HCT116 (cell line): Measurements from ENCODE around the gene CIAO2B. TPM values are rescaled to one million over a fixed set of nuclear protein-coding genes. Genes with fewer than 3 reads are reported as not detected.

ENCODE experiments used
- ATAC-seq: fragments of 200-7000 bp; cut with Tn5 transposase; 2 replicates; pipeline ENCODE4 v1.9.1; 2020; ENCODE audit warnings: mild to moderate bottlenecking, moderate library complexity
- BruUV-seq: library from RNA; stranded (reverse); fragments of 400-500 nt; replicated peaks from 2 replicates; lab custom pipeline; 2021; lab: Mats Ljungman, UMichigan
- CTCF ChIA-PET: fragments of 300-600 bp; sonication (Branson Sonifier 250); formaldehyde crosslinking; loops from one replicate; lab custom pipeline; 2021; ENCODE audit warnings: antibody characterized with exemption; lab: Charles Lee
- POLR2A ChIA-PET: fragments of 300-600, 350-600 bp; sonication (Branson Sonifier 250); formaldehyde crosslinking; loops from one replicate; lab custom pipeline; 2021; ENCODE audit warnings: antibody characterized with exemption; lab: Charles Lee
- RAD21 ChIA-PET, 2 experiments: fragments of 300-600 bp; sonication (Branson Sonifier 250); formaldehyde crosslinking; loops; one replicate each; lab custom pipeline; 2023; ENCODE audit warnings: low total read pairs in 2 of 2; ENCODE audit not compliant: uncharacterized antibody in 2 of 2, unreplicated experiment in 2 of 2, low non-redundant PET in 1 of 2; lab: Charles Lee
- DNase-seq: peaks from one replicate; pipeline ENCODE4 v3.0.0-alpha.2; 2010; ENCODE audit warnings: low read depth, low spot score
- H2AFZ ChIP-seq: fragments of 200-600 bp; shearing (Covaris generic), sonication (generic); 2 replicates; pipeline ENCODE4 v1.6.1; 2017; ENCODE audit warnings: low read depth, mixed run types, mixed read lengths, antibody characterized with exemption, low read length; ENCODE audit not compliant: poor library complexity, severe bottlenecking
- H3K27ac ChIP-seq: 2 replicates; pipeline ENCODE4 v1.5.1; 2012; ENCODE audit warnings: low read depth, low read length
- H3K27me3 ChIP-seq: fragments of 200-600 bp; sonication (generic); 2 replicates; pipeline ENCODE4 v1.6.1; 2016; ENCODE audit warnings: mixed run types, low read length, mixed read lengths; ENCODE audit not compliant: insufficient read depth
- H3K36me3 ChIP-seq, 2 experiments: fragments of 200-500 bp in 1 of 2; fragments of 200-600 bp in 1 of 2; sonication (Bioruptor generic) in 1 of 2; sonication (generic) in 1 of 2; 2 replicates each; pipeline versions ENCODE4 v1.5.1 to v1.6.1; 2014 to 2016; ENCODE audit warnings: low read length in 2 of 2, inconsistent platforms in 1 of 2, mixed read lengths in 1 of 2, mixed run types in 1 of 2; ENCODE audit not compliant: insufficient read depth in 2 of 2, control insufficient read depth in 1 of 2
- H3K4me1 ChIP-seq, 2 experiments: fragments of 200-600 bp in 1 of 2; sonication (generic) in 1 of 2; 2 replicates each; pipeline versions ENCODE4 v1.5.1 to v1.6.1; 2012 to 2017; ENCODE audit warnings: low read length in 2 of 2, inconsistent platforms in 1 of 2, mild to moderate bottlenecking in 1 of 2, mixed read lengths in 1 of 2, mixed run types in 1 of 2, moderate library complexity in 1 of 2; ENCODE audit not compliant: insufficient read depth in 2 of 2, control insufficient read depth in 1 of 2
- H3K4me2 ChIP-seq: fragments of 200-600 bp; sonication (generic); 2 replicates; pipeline ENCODE4 v1.6.1; 2017; ENCODE audit warnings: mixed run types, low read length, mixed read lengths
- H3K4me3 ChIP-seq, 2 experiments: fragments of 200-600 bp in 1 of 2; sonication (generic) in 1 of 2; replicated peaks in 1 of 2; 2 replicates each; pipeline ENCODE4 v1.5.1; 2011 to 2016; ENCODE audit warnings: low read length in 2 of 2, control low read depth in 1 of 2, low read depth in 1 of 2, mild to moderate bottlenecking in 1 of 2, mixed read lengths in 1 of 2, mixed run types in 1 of 2
- H3K79me2 ChIP-seq: fragments of 200-600 bp; sonication (generic); 2 replicates; pipeline ENCODE4 v1.6.1; 2017; ENCODE audit warnings: mild to moderate bottlenecking, mixed run types, low read length, moderate library complexity, mixed read lengths; ENCODE audit not compliant: insufficient read depth
- H3K9ac ChIP-seq: fragments of 200-600 bp; sonication (generic); 2 replicates; pipeline ENCODE4 v1.6.1; 2016; ENCODE audit warnings: low read length, mixed read lengths
- H3K9me2 ChIP-seq: fragments of 200-600 bp; sonication (generic), shearing (Covaris generic); 2 replicates; pipeline ENCODE4 v1.6.1; 2017; ENCODE audit warnings: mixed run types, mild to moderate bottlenecking, moderate library complexity; ENCODE audit not compliant: insufficient read depth
- H3K9me3 ChIP-seq, 2 experiments: fragments of 200-500 bp in 1 of 2; fragments of 200-600 bp in 1 of 2; sonication (Bioruptor generic) in 1 of 2; sonication (generic) in 1 of 2; 2 replicates each; pipeline ENCODE4 v1.6.1; 2014 to 2017; ENCODE audit warnings: low read length in 2 of 2, mixed read lengths in 2 of 2, inconsistent platforms in 1 of 2, low read depth in 1 of 2, mild to moderate bottlenecking in 1 of 2, mixed run types in 1 of 2, moderate library complexity in 1 of 2; ENCODE audit not compliant: control insufficient read depth in 1 of 2, insufficient read depth in 1 of 2
- H4K20me1 ChIP-seq: fragments of 200-600 bp; sonication (generic), shearing (Covaris generic); 2 replicates; pipeline ENCODE4 v1.6.1; 2017; ENCODE audit warnings: mixed run types, mild to moderate bottlenecking, moderate library complexity; ENCODE audit not compliant: insufficient read depth
- CBX3 ChIP-seq: IDR thresholded peaks from 2 replicates; pipeline ENCODE4 v1.6.1; 2012; ENCODE audit warnings: low read depth
- FOSL1 ChIP-seq: IDR thresholded peaks from 2 replicates; pipeline ENCODE4 v1.6.1; 2012; ENCODE audit warnings: low read depth
- POLR2AphosphoS5 ChIP-seq: IDR thresholded peaks from 2 replicates; pipeline ENCODE4 v1.6.1; 2011; ENCODE audit warnings: mild to moderate bottlenecking, low read depth, low read length, moderate library complexity
- intact Hi-C: fragments of 100-400 bp; cut with micrococcal nuclease; formaldehyde crosslinking; loops from 2 replicates; pipeline ENCODE4 v1.10.0; 2022
- total RNA-seq: library from RNA; stranded (reverse); gene quantifications from one replicate; pipeline ENCODE4 v1.2.1, GENCODE V29; 2021; ENCODE audit not compliant: unreplicated experiment
- TF ChIP-seq, protein P1 (sequence below): IDR thresholded peaks from 2 replicates; pipeline ENCODE4 v1.6.1; 2012; ENCODE audit warnings: low read depth
- TF ChIP-seq, protein P2 (sequence below): IDR thresholded peaks from 2 replicates; pipeline ENCODE4 v1.6.1; 2012

The CIAO2B gene
- total RNA-seq, 1 experiment from 2014 or later = 113 TPM

DNA sequence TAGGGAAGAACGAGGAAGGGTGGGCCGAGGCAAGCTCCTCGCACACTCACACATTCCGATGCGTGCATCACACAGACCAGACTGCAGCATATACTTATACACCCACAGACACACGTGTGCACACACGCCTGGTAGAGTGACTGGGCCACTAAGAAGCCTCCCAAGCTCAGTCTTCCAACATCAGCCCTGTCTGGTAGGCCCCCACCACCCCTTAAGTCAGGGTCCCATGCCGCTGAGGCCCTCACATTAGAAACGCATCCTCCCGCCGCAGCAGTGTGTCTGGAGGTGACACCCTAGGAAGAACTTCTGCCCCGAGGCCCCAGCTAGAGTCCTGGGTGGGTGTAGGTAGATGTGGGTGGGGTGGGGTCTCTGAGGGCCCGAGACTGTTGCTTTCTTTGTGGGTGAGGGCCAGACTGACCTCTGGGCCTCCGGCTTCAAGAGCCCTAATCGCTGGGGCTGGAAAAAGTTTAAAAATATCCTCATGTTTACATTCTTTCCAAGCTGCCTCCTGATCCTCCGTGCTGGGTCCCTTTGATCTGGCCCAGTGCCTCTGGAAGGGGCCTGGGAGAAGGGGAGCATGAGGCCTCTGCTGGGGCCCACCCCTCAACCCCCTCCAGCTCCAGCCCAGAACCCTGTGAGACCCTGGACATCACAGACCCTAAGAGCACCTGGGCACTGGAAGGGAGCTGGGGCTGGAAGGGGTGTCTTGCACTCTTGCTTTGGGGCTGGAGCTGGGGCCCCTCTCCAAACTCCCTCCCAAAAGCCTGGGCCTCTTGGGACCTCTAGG, 29.2 kb downstream of the CIAO2B start:
- ChIA-PET POLR2A (no interaction called here), CTCF (interaction anchor here (1.0 kb wide), 1 partner anchor 10 kb away, joined by 5 read pairs; no protein-coding TSS in a partner anchor), RAD21 (no interaction called here)
- no peak for DNase-seq
- Histone ChIP-seq H3K27me3 (no peaks in the 10 kb centered on the region), H3K9me3 (no peaks in the 10 kb centered on the region), H3K9me2 (no peaks in the 10 kb centered on the region), H3K79me2 (no peaks in the 10 kb centered on the region), H3K9ac (no peak overlapping the region), H3K4me1 (peaks cover 14 to 19% of the 10 kb centered on the region in 2 experiments), H3K4me3 (no peak overlapping the region), H3K36me3 (no peaks in the 10 kb centered on the region), H4K20me1 (no peaks in the 10 kb centered on the region), H2AFZ (no peak overlapping the region), H3K27ac (no peak overlapping the region), H3K4me2 (peak overlapping the region; percentile 42)
- intact Hi-C loops = no loop called here
- BruUV-seq = no TSS peak
- no peak for ATAC-seq
- TF ChIP-seq POLR2AphosphoS5 (no peak), CBX3 (no peak), FOSL1 (no peak)
- TF ChIP-seq, protein P1, sequence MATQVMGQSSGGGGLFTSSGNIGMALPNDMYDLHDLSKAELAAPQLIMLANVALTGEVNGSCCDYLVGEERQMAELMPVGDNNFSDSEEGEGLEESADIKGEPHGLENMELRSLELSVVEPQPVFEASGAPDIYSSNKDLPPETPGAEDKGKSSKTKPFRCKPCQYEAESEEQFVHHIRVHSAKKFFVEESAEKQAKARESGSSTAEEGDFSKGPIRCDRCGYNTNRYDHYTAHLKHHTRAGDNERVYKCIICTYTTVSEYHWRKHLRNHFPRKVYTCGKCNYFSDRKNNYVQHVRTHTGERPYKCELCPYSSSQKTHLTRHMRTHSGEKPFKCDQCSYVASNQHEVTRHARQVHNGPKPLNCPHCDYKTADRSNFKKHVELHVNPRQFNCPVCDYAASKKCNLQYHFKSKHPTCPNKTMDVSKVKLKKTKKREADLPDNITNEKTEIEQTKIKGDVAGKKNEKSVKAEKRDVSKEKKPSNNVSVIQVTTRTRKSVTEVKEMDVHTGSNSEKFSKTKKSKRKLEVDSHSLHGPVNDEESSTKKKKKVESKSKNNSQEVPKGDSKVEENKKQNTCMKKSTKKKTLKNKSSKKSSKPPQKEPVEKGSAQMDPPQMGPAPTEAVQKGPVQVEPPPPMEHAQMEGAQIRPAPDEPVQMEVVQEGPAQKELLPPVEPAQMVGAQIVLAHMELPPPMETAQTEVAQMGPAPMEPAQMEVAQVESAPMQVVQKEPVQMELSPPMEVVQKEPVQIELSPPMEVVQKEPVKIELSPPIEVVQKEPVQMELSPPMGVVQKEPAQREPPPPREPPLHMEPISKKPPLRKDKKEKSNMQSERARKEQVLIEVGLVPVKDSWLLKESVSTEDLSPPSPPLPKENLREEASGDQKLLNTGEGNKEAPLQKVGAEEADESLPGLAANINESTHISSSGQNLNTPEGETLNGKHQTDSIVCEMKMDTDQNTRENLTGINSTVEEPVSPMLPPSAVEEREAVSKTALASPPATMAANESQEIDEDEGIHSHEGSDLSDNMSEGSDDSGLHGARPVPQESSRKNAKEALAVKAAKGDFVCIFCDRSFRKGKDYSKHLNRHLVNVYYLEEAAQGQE = no peak
- TF ChIP-seq, protein P2, sequence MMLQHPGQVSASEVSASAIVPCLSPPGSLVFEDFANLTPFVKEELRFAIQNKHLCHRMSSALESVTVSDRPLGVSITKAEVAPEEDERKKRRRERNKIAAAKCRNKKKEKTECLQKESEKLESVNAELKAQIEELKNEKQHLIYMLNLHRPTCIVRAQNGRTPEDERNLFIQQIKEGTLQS = no peak
